ENCODE data around the gene CNKSR3.

The CNKSR3 gene

GRCh38 chr6:154448448-154449096 is 61.9 kb downstream of the CNKSR3 start:
- no peak for DNase-seq

GRCh38 chr6:154447954-154448353 is 62.5 kb downstream of the CNKSR3 start:
- no peak for DNase-seq

GRCh38 chr6:154446984-154447383 is 63.5 kb downstream of the CNKSR3 start:
- no peak for DNase-seq

GRCh38 chr6:154445417-154445816 is 65.1 kb downstream of the CNKSR3 start:
- no peak for DNase-seq

DNA sequence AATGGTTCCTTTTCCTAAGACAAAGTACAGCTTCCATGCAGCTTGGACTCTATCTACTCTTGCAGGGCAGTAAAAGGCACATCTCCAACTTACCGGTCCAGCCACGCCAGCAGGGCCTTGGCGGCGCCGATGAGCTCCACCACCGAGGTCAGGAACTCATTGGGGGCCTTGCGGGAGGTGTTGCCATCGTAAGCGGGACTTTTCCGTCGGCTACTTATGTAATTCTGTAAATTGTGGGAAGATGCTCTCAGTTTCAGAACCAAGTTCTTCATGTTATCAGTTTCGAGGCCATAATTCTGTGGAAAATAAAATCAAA is 68.5 kb downstream of the CNKSR3 start:
- no peak for DNase-seq

DNA sequence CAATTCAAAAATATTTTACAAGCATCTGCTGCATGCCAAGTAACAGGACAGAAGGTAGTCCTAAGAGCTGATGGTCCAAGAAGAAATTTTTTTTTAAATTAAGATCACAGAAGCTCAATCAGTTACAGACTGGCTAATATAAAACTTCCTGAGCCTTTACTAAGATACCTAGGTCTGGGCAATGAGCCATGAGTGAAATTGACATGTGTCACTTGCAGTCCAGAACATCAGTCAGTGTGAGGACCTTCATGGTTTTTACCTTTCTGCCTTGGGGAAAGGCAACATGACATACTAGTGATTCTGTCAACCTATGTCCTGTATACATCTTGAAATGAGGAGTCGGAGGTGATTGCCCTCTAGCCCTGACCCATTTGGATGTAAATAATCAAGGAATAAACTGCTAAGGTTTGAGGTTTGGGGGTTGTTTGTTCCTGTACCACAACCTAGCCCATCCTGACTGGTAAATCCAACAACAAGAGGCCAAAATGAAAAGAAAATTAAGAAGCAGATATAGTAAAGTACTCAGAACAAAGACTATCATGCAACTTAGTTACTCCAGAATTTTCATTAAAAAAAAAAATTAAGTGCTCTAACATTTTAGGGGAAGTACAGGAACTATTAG is 70.0 kb downstream of the CNKSR3 start:
- no peak for DNase-seq

GRCh38 chr6:154440022-154440421 is 70.5 kb downstream of the CNKSR3 start:
- DNase-seq, result no peak

DNA sequence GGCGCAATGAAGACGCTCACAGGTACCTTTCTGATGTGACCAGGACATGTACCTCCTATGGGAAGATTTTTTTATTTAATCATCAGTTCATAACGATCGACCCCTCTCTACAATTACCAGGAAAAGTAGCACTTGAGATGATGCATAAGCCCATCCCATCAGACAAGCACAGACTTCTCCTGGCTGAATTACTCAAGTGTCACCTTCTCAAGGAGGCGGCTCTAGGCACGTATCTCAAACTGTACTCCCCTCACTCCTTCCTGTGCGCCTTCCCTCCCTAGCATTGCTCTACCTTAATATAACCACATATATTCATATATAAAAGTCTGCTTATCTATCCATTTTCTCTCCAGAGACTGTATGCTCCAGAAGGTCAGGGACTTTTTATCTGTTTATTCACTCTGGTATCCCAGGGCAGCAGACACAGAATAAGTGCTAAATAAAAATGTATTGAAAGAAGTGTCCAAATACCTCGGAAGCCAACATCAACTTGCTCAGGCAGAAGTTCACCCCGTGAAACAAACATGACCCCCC is 71.5 kb downstream of the CNKSR3 start:
- DNase-seq, result no peak

GRCh38 chr6:154435400-154435945 is 75.0 kb downstream of the CNKSR3 start:
- no peak for DNase-seq

GRCh38 chr6:154434662-154435061 is 75.8 kb downstream of the CNKSR3 start:
- no peak for DNase-seq

GRCh38 chr6:154433477-154434241 is 76.8 kb downstream of the CNKSR3 start:
- DNase-seq, result no peak

- DNase-seq, result no peak
These were observed 77.7 kb downstream of the CNKSR3 start for GRCh38 chr6:154432533-154433476.

DNA sequence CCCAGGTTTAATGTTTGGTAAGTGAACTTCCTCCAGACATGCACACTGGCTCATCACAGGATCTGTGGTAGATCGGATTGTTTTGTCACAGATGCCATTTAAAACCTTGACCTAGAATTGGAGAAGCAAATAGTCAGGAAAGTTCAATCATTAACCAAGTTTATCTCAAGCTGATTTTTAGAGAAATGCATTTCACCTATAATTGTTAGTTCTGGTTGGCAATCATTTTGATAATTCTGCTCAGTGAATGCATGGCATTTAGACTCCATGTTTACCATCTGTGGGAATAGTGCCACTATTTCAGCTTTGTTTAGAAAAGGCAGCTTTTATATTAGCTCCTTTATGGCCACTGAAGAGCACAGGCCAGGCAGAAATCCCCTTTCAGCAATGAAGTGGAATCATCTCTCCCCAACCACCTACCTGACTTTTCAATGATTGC is 80.0 kb downstream of the CNKSR3 start:
- no peak for DNase-seq

- no peak for DNase-seq
These were observed 80.8 kb downstream of the CNKSR3 start for GRCh38 chr6:154429711-154430110.

- DNase-seq, result no peak
These were observed 81.6 kb downstream of the CNKSR3 start for GRCh38 chr6:154428897-154429296.

GRCh38 chr6:154427446-154427845 is 83.0 kb downstream of the CNKSR3 start:
- no peak for DNase-seq

DNA sequence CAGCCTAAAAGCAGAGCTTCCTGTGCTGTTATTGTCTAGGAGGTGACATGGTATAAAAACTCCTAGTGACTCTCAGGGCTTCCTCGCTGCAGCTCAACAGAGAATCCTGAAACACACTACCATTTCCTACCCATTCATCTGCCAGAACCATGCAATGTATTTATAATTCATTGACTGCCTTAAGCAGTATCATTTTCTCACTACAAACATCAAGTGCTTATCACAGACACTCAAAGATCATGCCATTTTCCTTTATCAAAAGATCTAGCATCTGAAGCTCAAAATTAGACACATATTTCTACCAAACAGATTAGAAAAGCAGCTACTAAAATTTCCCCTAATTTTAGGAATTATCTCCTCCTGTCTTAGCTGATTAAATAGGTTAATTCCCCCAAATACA is 83.5 kb downstream of the CNKSR3 start:
- DNase-seq, result no peak

- no peak for DNase-seq
These were observed 85.5 kb downstream of the CNKSR3 start for GRCh38 chr6:154425034-154425433.

DNA sequence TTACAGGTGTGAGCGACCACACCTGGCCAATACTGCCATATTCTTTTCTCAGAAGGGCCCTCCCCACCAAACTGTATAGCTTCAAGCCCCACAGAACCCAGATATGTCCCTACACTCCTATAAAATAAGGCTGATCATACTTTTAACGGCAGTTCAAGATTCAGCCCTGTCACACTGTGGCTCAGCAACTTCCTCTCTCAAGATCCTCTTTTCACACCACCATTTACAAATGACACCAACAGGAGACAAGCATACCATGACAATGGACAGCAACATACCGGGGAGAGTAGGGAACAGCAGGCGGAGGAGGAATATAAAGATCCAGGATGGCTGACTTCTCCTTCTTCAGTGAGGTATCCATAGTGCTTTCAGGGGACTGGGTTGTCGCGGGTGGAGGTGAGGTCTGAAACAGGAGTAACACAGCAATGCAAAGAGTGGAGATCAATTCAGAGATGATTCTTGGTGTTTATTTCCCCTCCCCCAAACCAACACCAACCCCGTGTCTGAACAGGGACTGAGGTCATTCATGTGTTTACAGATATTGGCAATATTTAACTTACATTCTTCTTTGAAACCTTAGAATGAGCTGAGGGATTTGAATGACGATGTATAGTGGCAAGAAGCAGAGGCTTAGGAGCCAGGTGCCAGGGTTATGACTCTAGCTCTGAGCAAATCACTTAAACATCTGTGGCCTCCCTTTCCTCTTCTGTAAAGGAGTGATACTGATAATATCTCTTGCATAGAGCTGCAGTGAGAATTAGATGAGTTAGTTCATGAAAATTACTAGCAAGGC is 96.3 kb downstream of the CNKSR3 start:
- DNase-seq, result no peak

DNA sequence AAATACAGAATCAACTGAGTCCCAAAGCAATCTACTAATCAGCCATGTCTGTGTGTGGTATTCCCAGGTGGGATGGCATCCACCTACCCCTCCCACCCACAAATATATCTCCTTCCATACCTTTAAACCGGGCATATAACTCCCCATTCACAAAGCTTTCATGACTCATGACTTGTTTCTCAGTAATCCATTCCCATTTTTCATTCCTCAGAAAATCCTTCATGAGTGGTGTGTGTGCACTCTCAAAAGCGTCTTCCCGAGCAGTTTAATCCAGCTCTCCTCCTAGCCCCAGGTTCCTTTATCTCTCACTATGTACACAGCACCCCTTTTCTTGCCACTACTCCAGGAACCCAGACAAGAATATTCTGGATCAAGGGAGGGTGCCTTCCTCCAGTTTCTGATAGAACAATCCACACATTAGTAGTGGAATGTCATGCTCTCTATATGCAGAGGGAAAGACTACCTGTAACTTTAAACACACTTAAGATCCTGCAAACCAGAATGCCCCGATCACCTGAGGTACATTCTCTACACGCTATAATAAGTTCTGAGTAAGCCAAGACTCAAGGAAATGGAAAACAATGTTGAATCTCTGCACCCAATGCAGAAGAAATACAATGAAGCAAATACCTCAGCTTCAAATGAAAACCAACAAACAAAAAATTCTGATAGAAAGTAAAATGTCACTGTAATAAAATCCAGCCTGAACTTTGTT is 98.2 kb downstream of the CNKSR3 start:
- DNase-seq, result no peak

DNA sequence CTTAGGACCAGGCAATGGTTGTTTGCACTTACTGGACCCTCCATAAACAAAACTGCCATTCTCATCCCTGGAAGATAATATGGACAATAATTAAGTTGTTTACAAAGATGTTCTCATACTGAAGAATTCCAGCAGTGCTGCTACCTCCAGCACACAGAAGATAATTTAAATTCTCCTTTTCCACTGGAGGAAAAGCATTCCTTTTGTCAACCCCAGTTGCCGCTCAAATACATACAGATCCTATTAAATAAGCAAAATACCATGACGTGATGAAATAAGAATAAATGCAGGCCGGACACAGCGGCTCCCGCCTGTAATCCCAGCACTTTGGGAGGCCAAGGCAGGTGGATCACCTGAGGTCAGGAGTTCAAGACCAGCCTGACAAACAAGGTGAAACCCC is 99.4 kb downstream of the CNKSR3 start:
- DNase-seq, result no peak

Measured in CD4-positive, alpha-beta T cell treated with Interferon gamma for 1 hour (primary cell).